GM10847 (cell line): ENCODE results near the gene ATP1A4.

ENCODE experiments used
- POLR2A ChIP-seq: IDR thresholded peaks from 2 replicates; pipeline ENCODE4 v1.6.1; 2011; ENCODE audit not compliant: insufficient read length; ENCODE audit errors: extremely low read depth

Gene ATP1A4

DNA sequence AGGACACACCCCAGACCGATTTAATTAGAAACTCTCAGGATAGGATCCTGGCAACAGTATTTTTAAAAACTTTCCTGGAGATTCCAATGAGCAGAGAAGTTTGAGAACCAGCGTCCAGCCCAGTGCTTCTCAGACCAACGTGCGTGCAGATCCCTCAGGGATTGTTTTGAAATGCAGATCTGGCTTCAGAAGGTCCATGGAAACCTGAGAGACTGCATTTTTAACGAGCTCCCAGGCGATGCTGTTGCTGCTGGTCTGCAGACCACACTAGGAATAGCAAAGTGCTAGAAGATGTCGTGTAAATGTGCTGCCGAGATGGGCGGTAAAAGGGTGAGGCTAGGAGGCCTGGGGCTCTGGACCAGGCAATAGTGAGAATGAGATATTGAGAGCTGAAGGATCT, 20.6 kb downstream of the ATP1A4 start:
- no peak for TF ChIP-seq POLR2A

DNA sequence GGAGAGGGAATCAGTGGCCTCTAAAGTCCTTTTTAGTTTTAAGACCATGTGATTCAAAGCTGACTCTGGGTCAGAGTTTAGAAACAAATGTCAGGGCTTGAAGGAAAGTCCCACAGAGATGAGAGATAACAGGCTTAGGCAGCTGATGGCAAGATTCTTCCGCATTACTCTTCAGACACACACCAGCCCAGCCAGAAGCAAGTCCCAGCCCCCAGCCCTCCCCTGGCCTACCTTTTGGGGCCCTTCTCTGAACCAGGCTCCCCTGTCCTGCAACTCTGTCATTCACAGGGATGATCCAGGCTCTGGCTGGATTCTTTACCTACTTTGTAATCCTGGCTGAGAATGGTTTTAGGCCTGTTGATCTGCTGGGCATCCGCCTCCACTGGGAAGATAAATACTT, 25.8 kb downstream of the ATP1A4 start:
- TF ChIP-seq POLR2A, result no peak

DNA sequence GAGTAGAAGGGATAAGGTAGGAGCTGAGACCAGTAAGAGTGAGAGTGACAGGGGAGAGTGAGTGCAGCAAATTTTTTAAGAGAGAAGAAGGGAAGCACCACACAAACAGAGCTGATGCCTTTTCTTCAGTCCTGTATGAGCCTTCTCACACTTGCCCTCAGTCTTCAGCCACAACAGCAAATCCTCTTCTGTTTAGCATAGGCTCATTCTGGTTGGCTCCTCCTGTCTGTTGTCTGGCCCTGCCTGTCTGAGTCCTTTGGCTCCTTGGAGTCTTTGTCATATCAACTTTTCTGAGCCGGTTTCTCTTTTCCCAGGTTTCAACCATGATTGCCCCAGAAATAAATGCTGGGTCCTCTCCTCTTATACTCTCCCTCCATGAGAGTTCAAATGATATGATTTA, 26.3 kb downstream of the ATP1A4 start:
- TF ChIP-seq POLR2A, result no peak

GRCh38 chr1:160178731-160179130, 27.3 kb downstream of the ATP1A4 start:
- TF ChIP-seq POLR2A, result no peak

- TF ChIP-seq POLR2A, result no peak
Observed at GRCh38 chr1:160179336-160179735, 27.9 kb downstream of the ATP1A4 start.

DNA sequence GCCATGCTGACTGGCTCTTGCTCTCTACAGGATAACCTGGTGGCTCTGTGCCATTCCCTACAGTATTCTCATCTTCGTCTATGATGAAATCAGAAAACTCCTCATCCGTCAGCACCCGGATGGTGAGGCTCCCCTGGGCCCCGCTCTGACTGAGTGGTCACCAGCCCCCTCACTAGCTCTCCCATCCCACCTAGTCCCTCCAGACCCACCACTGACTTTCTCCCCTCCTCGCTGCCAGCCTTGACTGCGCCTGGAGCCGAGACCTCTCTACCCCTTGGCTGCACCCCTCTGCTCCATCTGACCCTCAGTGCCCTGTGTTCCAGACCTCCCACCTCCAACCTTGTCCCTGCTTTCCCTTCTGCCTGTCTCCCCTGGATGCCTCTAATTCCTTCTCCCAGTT, 34.8 kb downstream of the ATP1A4 start:
- no peak for TF ChIP-seq POLR2A

DNA sequence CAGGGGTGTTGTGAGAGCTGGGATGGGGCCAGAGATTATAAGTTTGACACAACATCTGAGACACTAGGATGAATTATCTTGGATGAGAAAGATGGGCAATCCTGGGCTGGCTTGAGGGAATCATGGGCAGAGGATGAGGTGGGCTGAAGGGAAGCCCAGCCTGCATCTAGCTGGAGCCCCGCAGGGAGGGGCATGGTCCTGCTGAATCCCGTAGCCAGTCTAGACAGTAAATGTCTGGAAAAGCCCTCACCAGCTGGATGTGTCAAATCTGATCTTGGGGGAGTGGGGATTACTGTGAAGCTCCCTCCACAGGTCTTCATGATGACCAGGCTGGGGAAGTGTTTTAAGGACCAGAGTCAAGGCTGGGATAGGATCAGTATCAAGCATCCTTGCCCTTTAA, 35.3 kb downstream of the ATP1A4 start:
- TF ChIP-seq POLR2A, result no peak

GRCh38 chr1:160187407-160187806, 36.0 kb downstream of the ATP1A4 start:
- TF ChIP-seq POLR2A, result no peak

GRCh38 chr1:160188341-160188740, 36.9 kb downstream of the ATP1A4 start:
- no peak for TF ChIP-seq POLR2A

DNA sequence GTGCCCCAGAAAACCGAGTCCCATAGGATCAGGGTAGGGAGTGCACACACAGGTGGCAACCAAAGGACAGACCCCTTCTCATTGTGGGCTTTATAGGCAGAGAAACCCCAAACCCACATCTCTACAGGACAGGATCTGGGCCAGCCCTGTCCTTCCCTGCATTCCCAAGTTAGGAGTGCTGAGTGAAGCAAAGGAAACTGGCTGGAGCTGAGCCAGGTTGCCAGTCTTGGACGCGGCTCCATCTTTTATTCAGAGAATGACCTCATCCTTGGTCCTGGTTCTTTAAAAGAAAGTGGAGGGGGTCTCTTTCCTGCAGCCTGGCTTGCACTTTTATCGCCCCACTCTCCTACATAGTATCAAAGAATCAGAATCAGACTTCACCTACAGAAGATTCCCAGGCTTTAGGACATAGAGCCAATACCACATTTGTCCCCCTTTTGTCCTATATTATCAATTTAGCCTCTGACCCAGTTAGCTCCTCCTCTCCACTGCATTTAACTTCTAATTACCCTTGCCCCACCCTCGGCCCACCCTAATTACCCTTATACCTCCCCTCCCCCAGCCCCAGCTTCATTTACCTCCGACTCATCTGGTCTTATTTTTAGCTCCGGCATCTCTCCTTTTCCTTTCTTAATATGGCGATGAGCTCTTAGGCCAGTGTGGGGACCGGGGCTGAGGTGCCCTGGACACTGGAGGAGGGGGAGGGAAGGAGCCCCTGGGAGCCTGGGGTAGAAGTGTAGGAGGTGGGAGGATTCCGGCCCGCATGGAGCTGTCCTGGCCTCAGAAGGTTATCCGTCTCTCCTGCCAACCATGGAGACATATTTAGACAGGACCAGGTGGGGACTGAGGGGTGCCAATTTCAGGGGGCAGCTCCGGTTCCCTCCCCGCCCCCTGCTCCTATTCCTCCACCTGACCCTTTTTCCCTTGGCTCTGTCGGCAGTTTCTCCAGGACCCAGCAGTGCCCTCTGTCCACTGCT, 38.5 kb downstream of the ATP1A4 start, which contains the start of gene CASQ1:
TSS of gene CASQ1 (plus strand) at position 927 of the 977 bp plus-strand sequence. CDS start 177 bp downstream, outside the sequence.
- TF ChIP-seq POLR2A, result no peak

DNA sequence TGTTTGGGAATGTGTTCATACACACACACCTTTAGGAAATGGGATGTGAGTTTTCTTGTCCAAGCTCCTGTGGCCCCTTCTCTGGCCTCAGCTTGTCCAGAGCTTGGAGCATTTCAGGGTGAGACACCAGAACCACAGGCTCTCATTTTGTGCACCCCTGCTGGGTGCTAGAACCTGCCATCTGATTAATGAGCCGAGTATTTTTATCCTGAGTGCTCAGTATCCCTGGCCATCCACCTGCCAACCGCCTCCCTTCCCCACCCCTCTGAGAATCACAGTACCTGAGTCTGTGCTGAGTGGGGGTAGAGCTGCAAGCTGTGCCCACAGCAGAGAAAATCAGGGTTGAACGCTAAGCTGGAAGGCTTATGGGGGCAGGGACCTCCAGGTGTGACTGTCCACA, 40.4 kb downstream of the ATP1A4 start:
- TF ChIP-seq POLR2A, result no peak

- no peak for TF ChIP-seq POLR2A
Observed at GRCh38 chr1:160192234-160192633, 40.8 kb downstream of the ATP1A4 start.

GRCh38 chr1:160193091-160193819, 41.9 kb downstream of the ATP1A4 start:
- TF ChIP-seq POLR2A, result no peak

DNA sequence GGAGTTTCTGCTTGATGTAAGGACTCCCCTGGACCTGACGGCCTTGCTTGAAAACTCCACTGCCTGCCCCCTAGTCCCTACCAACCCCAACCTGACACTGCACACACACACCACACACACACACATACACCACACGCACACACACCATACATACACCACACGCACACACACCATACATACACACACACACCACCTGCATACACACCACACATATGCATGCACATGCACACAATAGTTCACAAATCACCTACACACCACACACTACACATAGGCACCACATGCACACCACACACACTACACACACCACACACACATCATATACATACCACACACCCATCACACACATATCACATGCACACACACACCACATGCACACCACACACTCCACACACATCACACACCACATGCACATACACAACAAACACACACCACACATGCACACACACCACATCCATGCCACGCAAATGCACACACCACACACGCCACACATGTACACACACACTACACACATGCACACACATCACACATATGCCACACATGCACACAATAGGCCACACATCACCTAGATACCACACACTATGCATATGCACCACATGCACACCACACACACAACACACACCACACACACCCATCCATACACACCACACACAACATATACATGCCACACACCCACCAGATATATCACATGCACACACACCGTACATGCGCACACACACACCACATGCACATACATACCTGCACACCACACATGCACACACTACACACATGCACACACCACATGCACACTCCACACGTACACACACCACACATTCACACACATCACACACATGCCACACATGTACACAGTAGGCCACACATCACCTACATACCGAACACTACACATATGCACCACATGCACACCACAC, 42.7 kb downstream of the ATP1A4 start:
- no peak for TF ChIP-seq POLR2A

DNA sequence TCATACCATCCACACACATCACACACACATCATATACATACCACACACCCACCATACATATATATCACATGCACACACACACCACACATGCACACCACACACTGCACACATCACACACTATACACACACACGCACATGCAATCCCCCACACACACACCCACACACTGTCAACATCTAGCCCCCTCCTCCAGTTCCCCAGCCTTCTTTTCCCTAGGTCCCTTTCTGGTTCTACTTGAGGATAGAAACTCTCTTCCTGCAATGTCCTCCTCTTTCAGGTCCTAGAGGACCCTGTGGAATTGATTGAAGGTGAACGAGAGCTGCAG, 43.3 kb downstream of the ATP1A4 start:
- no peak for TF ChIP-seq POLR2A
